ENCODE results near the gene KRTAP6-2. TPM values are rescaled to one million over a fixed set of nuclear protein-coding genes. Genes with fewer than 3 reads are reported as not detected.

KRTAP6-2 gene
- total RNA-seq, 4 donors from 2014 or later, result not detected

GRCh38 chr21:30628109-30628508, 29.4 kb upstream of the KRTAP6-2 start:
- no peak overlapping the region for H3K4me3 ChIP-seq (ENCODE audit: low read depth, poor library complexity, severe bottlenecking)
- intact Hi-C loops (cut with DNase I; ENCODE audit: low total_unique reads), result no loop called here
- TF ChIP-seq CTCF (IDR thresholded peaks at IDR 0.05), result no peak
- TF ChIP-seq POLR2A (IDR thresholded peaks at IDR 0.05), result no peak
- WGBS, 2 donors, result 89 to 90% methylated on average over 4 of the region's 4 CpGs
- DNase-seq (ENCODE audit: low spot score in 2 of 2), result no peak

GRCh38 chr21:30625449-30626165, 26.9 kb upstream of the KRTAP6-2 start:
- no peak overlapping the region for H3K4me3 ChIP-seq (ENCODE audit: low read depth, poor library complexity, severe bottlenecking)
- intact Hi-C loops (cut with DNase I; ENCODE audit: low total_unique reads), result no loop called here
- no peak for DNase-seq (ENCODE audit: low spot score in 2 of 2)
- WGBS, 2 donors, result 71 to 74% methylated on average over 4 of the region's 4 CpGs
- TF ChIP-seq CTCF (IDR thresholded peaks at IDR 0.05), result no peak

GRCh38 chr21:30623362-30623761, 24.7 kb upstream of the KRTAP6-2 start:
- 92 to 97% methylated on average over 3 of the region's 3 CpGs for WGBS, 2 donors
- H3K4me3 ChIP-seq (ENCODE audit: low read depth, poor library complexity, severe bottlenecking), result no peak overlapping the region
- DNase-seq (ENCODE audit: low spot score in 2 of 2), result no peak
- TF ChIP-seq POLR2A (IDR thresholded peaks at IDR 0.05), result no peak
- no peak for TF ChIP-seq CTCF (IDR thresholded peaks at IDR 0.05)
- intact Hi-C loops (cut with DNase I; ENCODE audit: low total_unique reads), result no loop called here

- 79 to 87% methylated on average over 3 of the region's 3 CpGs for whole genome bisulfite sequencing, 2 donors
- intact Hi-C loops (cut with DNase I; ENCODE audit: low total_unique reads), result no loop called here
- no peak for DNase-seq (ENCODE audit: low spot score in 2 of 2)
- no peak within 1 kb of the TSS for H3K4me3 ChIP-seq (ENCODE audit: low read depth, poor library complexity, severe bottlenecking)
- no peak for TF ChIP-seq CTCF (IDR thresholded peaks at IDR 0.05)
- no peak for TF ChIP-seq POLR2A (IDR thresholded peaks at IDR 0.05)
Observed at GRCh38 chr21:30620522-30620921, 21.8 kb upstream of the KRTAP6-2 start, which contains the start of gene KRTAP20-4. TSS of gene KRTAP20-4 (plus strand) at chr21:30620627.

- H3K4me3 ChIP-seq (ENCODE audit: low read depth, poor library complexity, severe bottlenecking), result no peak overlapping the region
- TF ChIP-seq CTCF (IDR thresholded peaks at IDR 0.05) (no peak), POLR2A (IDR thresholded peaks at IDR 0.05) (no peak)
- intact Hi-C loops (cut with DNase I; ENCODE audit: low total_unique reads), result no loop called here
- no peak for DNase-seq (ENCODE audit: low spot score in 2 of 2)
Observed at GRCh38 chr21:30620080-30620479, 21.4 kb upstream of the KRTAP6-2 start.

- 69 to 74% methylated on average over 2 of the region's 2 CpGs for WGBS, 2 donors
- DNase-seq (ENCODE audit: low spot score in 2 of 2), result no peak
- H3K4me3 ChIP-seq (ENCODE audit: low read depth, poor library complexity, severe bottlenecking), result no peak within 1 kb of the TSS
- intact Hi-C loops (cut with DNase I; ENCODE audit: low total_unique reads), result no loop called here
- TF ChIP-seq CTCF (IDR thresholded peaks at IDR 0.05) (no peak), POLR2A (IDR thresholded peaks at IDR 0.05) (no peak)
Observed at GRCh38 chr21:30616125-30616524, 17.4 kb upstream of the KRTAP6-2 start, which contains the start of gene KRTAP20-1. TSS of gene KRTAP20-1 (plus strand) at chr21:30616425. CDS start at chr21:30616455, 30 bp downstream.
